Uterus (tissue), 4 donors: ENCODE results near the gene ARVCF. TPM values are rescaled to one million over a fixed set of nuclear protein-coding genes. Genes with fewer than 3 reads are reported as not detected.

Source experiments
- DNase-seq, 2 donors: peaks; one replicate each; pipeline ENCODE4 v3.0.0-alpha.2; 2019 to 2020
- H3K27ac ChIP-seq, 2 donors: fragments of 200-600 bp; sonication (generic); 1 replicate in 1 of 2; 2 replicates in 1 of 2; pipeline ENCODE4 v1.5.1; 2016 to 2018
- H3K27me3 ChIP-seq, 2 donors: fragments of 200-600 bp; sonication (generic); one replicate each; pipeline ENCODE4 v1.5.1; 2018 to 2019; ENCODE audit warnings: control low read depth in 1 of 2
- H3K36me3 ChIP-seq, 2 donors: fragments of 200-600 bp; sonication (generic); one replicate each; pipeline ENCODE4 v1.5.1; 2019; ENCODE audit warnings: control low read depth in 1 of 2
- H3K4me1 ChIP-seq, 2 donors: fragments of 200-600 bp; sonication (generic); one replicate each; pipeline ENCODE4 v1.5.1; 2018 to 2019; ENCODE audit warnings: control low read depth in 1 of 2
- H3K4me3 ChIP-seq, 2 donors: fragments of 200-600 bp; sonication (generic); 1 replicate in 1 of 2; 2 replicates in 1 of 2; pipeline ENCODE4 v1.5.1; 2018 to 2019; ENCODE audit warnings: mild to moderate bottlenecking in 1 of 2
- H3K9me3 ChIP-seq, 2 donors: fragments of 200-600 bp; sonication (generic); one replicate each; pipeline ENCODE4 v1.5.1; 2019; ENCODE audit warnings: control low read depth in 1 of 2
- CTCF ChIP-seq, 4 experiments: fragments of 200-600 bp in 2 of 4; fragments of 450-650 bp in 2 of 4; sonication (generic) in 2 of 4; IDR thresholded peaks; one replicate each; pipeline ENCODE4 v1.5.1; 2016 to 2019; ENCODE audit warnings: antibody characterized with exemption in 4 of 4, mild to moderate bottlenecking in 2 of 4, moderate library complexity in 1 of 4
- POLR2A ChIP-seq, 2 donors: fragments of 450-650 bp; IDR thresholded peaks; one replicate each; pipeline ENCODE4 v1.6.1; 2016; ENCODE audit warnings: antibody characterized with exemption in 2 of 2, mild to moderate bottlenecking in 1 of 2, moderate library complexity in 1 of 2
- intact Hi-C: fragments of 100-400 bp; cut with DNase I; formaldehyde crosslinking; loops from one replicate; pipeline ENCODE4 v1.15.1; 2023; ENCODE audit warnings: low total_unique reads
- total RNA-seq, 4 donors: library from RNA; depleted of rRNA in 3 of 4; stranded (reverse); fragments of >200 nt in 3 of 4; gene quantifications; one replicate each; pipeline versions ENCODE4 v1.1.0 to v1.2.4, GENCODE V29; 2014 to 2023
- donor health status: DM: yes; HTN: yes; CAD: no.

Gene ARVCF
- total RNA-seq, 4 donors from 2014 or later: 1.5 to 43.4 (median 16.6) TPM

- Histone ChIP-seq H3K27me3 (no peaks in the 10 kb centered on the region), H3K9me3 (no peaks in the 10 kb centered on the region), H3K27ac (no peak overlapping the region), H3K4me1 (no peaks in the 10 kb centered on the region), H3K36me3 (no peaks in the 10 kb centered on the region), H3K4me3 (no peak overlapping the region)
- no peak for DNase-seq
- intact Hi-C loops: no loop called here
- TF ChIP-seq POLR2A (IDR thresholded peaks at IDR 0.05): no peak
- no peak for TF ChIP-seq CTCF (IDR thresholded peaks at IDR 0.05)
Measured at GRCh38 chr22:20038574-20038973, 22.0 kb upstream of the ARVCF start.

- DNase-seq: no peak
- intact Hi-C loops: no loop called here
- no peak for TF ChIP-seq POLR2A (IDR thresholded peaks at IDR 0.05)
- TF ChIP-seq CTCF (IDR thresholded peaks at IDR 0.05): no peak
- Histone ChIP-seq H3K4me3 (no peak overlapping the region), H3K36me3 (no peaks in the 10 kb centered on the region), H3K27ac (no peak overlapping the region), H3K4me1 (no peaks in the 10 kb centered on the region), H3K9me3 (no peaks in the 10 kb centered on the region), H3K27me3 (no peaks in the 10 kb centered on the region)
Measured at GRCh38 chr22:20037419-20037818, 20.8 kb upstream of the ARVCF start.

- no peak for DNase-seq
- no peak overlapping the region for H3K27ac ChIP-seq
- no peak overlapping the region for H3K4me3 ChIP-seq
- H3K9me3 ChIP-seq: no peaks in the 10 kb centered on the region
- H3K36me3 ChIP-seq: no peaks in the 10 kb centered on the region
- intact Hi-C loops: no loop called here
- TF ChIP-seq POLR2A (IDR thresholded peaks at IDR 0.05) (no peak), CTCF (IDR thresholded peaks at IDR 0.05) (no peak)
- H3K4me1 ChIP-seq: no peaks in the 10 kb centered on the region
- H3K27me3 ChIP-seq: no peaks in the 10 kb centered on the region
Measured at GRCh38 chr22:20036535-20037392, 20.1 kb upstream of the ARVCF start.

- no peak for TF ChIP-seq POLR2A (IDR thresholded peaks at IDR 0.05)
- TF ChIP-seq CTCF (IDR thresholded peaks at IDR 0.05): no peak
- no peak for DNase-seq
- Histone ChIP-seq H3K36me3 (no peaks in the 10 kb centered on the region), H3K9me3 (no peaks in the 10 kb centered on the region), H3K27me3 (no peaks in the 10 kb centered on the region), H3K4me3 (no peak overlapping the region), H3K4me1 (no peaks in the 10 kb centered on the region), H3K27ac (no peak overlapping the region)
- intact Hi-C loops: no loop called here
Measured at GRCh38 chr22:20036084-20036482, 19.5 kb upstream of the ARVCF start.

DNA sequence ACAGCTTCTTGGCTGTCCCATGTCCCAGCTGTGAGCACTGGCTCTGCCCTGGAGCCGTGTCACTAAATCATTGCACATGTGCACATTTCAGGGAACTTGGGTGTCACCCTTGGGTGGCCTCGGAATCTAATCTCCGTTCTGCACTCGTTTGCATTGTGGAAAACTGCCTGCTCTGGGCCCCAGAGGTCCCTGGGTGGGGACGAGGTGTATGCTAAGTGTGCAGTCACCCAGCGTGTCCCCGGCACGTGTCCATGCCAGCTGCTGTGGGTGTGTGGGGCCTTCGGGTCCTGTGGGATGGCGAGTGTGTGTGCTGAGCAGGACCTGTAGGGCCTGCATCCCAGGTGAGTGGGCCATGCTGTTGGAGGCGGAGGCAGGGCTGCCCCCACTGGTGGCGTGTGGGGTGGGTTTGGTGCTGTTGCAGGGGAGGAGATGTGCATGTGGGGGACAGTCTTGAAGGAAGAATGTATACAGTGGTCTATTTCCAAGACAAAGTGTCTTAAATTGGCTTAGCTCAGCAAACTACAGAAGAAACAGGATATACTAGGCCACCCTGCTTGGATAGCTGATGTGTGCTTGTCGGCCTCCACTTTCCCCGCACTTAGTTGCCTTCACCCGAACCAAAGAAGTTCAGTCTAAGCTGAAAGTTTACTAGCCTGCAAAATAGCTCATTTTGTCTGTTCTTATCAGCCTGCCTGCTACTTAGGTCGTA, 18.9 kb upstream of the ARVCF start:
- no peak overlapping the region for H3K4me3 ChIP-seq
- TF ChIP-seq POLR2A (IDR thresholded peaks at IDR 0.05): no peak
- TF ChIP-seq CTCF (IDR thresholded peaks at IDR 0.05): no peak
- no peaks in the 10 kb centered on the region for H3K4me1 ChIP-seq
- no peaks in the 10 kb centered on the region for H3K36me3 ChIP-seq
- no peaks in the 10 kb centered on the region for H3K9me3 ChIP-seq
- no peaks in the 10 kb centered on the region for H3K27me3 ChIP-seq
- H3K27ac ChIP-seq: no peak overlapping the region
- intact Hi-C loops: no loop called here
- no peak for DNase-seq
